ENCODE data around the gene GRIP2. TPM values are rescaled to one million over a fixed set of nuclear protein-coding genes. Genes with fewer than 3 reads are reported as not detected.

GRIP2 gene
- total and polyA plus RNA-seq, 2 donors (not counting 3 experiments of a cell fraction or from before 2014, with no cell fraction given): not detected

DNA sequence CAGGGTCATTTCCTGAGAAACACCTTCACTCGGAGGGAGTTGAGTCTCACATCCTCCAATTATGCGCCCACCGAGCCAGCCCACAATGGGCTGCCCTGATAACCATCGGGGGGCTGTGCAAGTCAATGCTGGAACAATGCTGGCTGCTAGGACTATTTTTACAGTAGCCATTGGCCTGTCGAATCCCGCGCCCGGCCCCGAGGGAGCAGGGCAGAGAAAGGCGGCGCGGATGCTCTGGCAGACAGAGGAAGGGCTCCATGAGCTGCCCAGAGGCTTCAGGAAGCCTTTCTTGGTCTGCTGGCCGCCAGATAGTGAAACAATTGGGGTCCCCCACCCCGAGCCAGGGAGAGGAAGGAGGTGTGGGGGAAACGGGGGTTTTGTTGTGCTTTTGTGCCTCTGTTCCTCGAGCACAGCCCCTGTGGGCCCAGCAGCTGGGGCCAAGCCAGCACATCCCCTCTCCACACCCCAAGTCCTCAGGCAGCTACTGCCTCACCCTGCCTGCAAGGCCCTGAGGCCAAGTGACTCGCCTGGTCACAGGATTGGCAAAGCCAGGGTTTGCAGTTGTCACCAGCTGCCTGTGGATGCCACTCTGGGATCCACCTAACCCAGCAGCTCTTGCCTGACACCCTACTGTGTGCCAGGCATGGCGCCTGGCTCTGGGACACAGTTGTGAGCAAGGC lies 98.8 kb downstream of the GRIP2 start:
- CTCF ChIA-PET: interaction anchor here (0.9 to 5.4 kb wide), 8 partner anchors 11 to 238 kb away, joined by 3 to 34 read pairs (median 3); partner anchors contain the start of gene SLC6A6
- no peaks in the 10 kb centered on the region for H3K9me1 ChIP-seq (replicated peaks; ENCODE audit: control insufficient read depth, extremely low read depth, insufficient read depth, low read length)
- H3K4me1 ChIP-seq (ENCODE audit: control insufficient read depth, extremely low read depth, insufficient read depth, low read length): peaks cover 37% of the 10 kb centered on the region
- POLR2A ChIA-PET: interaction anchor here (0.8 to 3.3 kb wide), 3 partner anchors 9 to 19 kb away, joined by 3 to 20 read pairs (median 4); no protein-coding TSS in a partner anchor
- dilution Hi-C loops (cut with MboI; ENCODE audit: extremely low pct_ligation_motif_present, low sequenced_read_pairs): no loop called here
- H3K27ac ChIP-seq (ENCODE audit: insufficient read depth, low read depth, low read length): peak overlapping the region; percentile 18
- no peak overlapping the region for H2AFZ ChIP-seq (ENCODE audit: low read depth, low read length)
- peak; percentile 58 for DNase-seq (ENCODE audit: low read depth, low spot score)
- H3K36me3 ChIP-seq (ENCODE audit: control insufficient read depth in 2 of 2, extremely low read depth in 1 of 2, insufficient read depth in 2 of 2, low read length in 2 of 2): peaks cover 7 to 10% of the 10 kb centered on the region in 2 experiments
- intact Hi-C loops (cut with micrococcal nuclease): loop anchor here (1.0 kb wide), 1 partner anchor 19 kb away; no protein-coding TSS in a partner anchor
- no peaks in the 10 kb centered on the region for H3K27me3 ChIP-seq (ENCODE audit: control insufficient read depth in 2 of 2, insufficient read depth in 2 of 2, low read length in 2 of 2)
- no peak overlapping the region for H3K4me2 ChIP-seq (ENCODE audit: insufficient read depth, low read length)
- no peak for TF ChIP-seq EZH2 (IDR thresholded peaks at IDR 0.05; ENCODE audit: borderline replicate concordance, low read depth, low read length, severe bottlenecking)
- no peak for TF ChIP-seq FOS (IDR thresholded peaks at IDR 0.05; ENCODE audit: borderline replicate concordance, insufficient read depth, low read length)
- no peak for TF ChIP-seq MYC (IDR thresholded peaks at IDR 0.05; ENCODE audit: low read depth, low read length)
- peak; percentile 71 for TF ChIP-seq GATA2 (IDR thresholded peaks at IDR 0.05; ENCODE audit: insufficient read depth, insufficient read length, low read depth, low read length)
- TF ChIP-seq CTCF (IDR thresholded peaks at IDR 0.05; ENCODE audit: extremely low read depth in 1 of 2, insufficient read depth in 1 of 2, low read depth in 1 of 2, low read length in 2 of 2): no peak
- TF ChIP-seq, protein P1, sequence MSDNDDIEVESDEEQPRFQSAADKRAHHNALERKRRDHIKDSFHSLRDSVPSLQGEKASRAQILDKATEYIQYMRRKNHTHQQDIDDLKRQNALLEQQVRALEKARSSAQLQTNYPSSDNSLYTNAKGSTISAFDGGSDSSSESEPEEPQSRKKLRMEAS (IDR thresholded peaks at IDR 0.05; ENCODE audit: insufficient read depth, insufficient read length): no peak
- FAIRE-seq: peak; percentile 74
- H3K9ac ChIP-seq (replicated peaks; ENCODE audit: extremely low read depth, insufficient read depth, low read length): no peak overlapping the region
- no peaks in the 10 kb centered on the region for H4K20me1 ChIP-seq (replicated peaks; ENCODE audit: control insufficient read depth, extremely low read depth, insufficient read depth, low read length)
- BruUV-seq (replicated peaks): no TSS peak
- H3K9me3 ChIP-seq (replicated peaks; ENCODE audit: control insufficient read depth, insufficient read depth, low read length): no peaks in the 10 kb centered on the region
- H3K79me2 ChIP-seq (ENCODE audit: control insufficient read depth, insufficient read depth, low read length): peaks cover 15% of the 10 kb centered on the region
- no peak overlapping the region for H3K4me3 ChIP-seq (replicated peaks in 1 of 3; ENCODE audit: insufficient read depth in 1 of 3, low read depth in 1 of 3, low read length in 3 of 3)

All from endothelial cell of umbilical vein (primary cell).